ENCODE data around the gene PAN3. TPM values are rescaled to one million over a fixed set of nuclear protein-coding genes. Genes with fewer than 3 reads are reported as not detected.
"Not testable (repeated sequence)": the region's sequence is repeated elsewhere in the genome, so short reads cannot be mapped to it uniquely, and the experiment has no call there.

The PAN3 gene
- total RNA-seq, 1 donor from 2014 or later, result 50.1 TPM

DNA sequence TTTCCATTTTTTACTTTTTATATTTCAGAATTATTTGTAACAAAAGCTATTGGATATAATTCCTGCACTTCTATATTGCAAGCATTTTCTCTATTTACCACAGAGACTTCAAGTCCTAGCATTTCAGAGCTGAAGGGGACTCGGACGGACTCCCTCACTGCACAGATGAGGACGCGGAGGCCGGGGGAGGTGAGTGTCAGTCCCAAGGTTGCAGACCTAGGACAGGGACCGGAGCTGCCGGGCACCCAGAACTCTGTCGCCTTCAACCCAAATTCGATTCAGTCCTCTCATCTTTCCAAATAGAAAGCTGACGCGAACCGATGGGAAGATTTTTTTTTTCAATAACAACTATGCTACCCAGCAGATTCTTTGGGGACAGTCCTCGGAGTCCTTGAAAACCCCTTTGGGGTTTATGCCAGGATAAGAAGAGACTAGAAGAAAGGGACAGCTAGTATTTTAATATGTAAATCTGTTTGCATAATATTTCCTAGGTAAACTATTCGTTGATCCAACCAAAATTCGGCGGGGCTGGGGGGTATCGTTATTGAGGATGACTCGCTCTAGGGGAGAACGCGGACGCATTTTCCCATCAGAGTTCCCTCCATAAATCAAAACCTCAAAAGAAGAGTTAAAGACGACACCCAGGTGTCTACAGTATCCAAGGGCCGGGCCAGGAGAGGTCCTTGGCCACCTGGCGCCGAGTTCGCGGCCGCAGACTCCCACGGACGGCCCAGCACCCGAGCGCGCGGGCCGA lies 38.8 kb upstream of the PAN3 start:
- DNase-seq (ENCODE audit: low spot score), result peak; percentile 23
- H3K4me3 Mint-ChIP-seq, result peak overlapping the region; percentile 84
- peaks cover 12% of the 10 kb centered on the region for H3K4me1 ChIP-seq

DNA sequence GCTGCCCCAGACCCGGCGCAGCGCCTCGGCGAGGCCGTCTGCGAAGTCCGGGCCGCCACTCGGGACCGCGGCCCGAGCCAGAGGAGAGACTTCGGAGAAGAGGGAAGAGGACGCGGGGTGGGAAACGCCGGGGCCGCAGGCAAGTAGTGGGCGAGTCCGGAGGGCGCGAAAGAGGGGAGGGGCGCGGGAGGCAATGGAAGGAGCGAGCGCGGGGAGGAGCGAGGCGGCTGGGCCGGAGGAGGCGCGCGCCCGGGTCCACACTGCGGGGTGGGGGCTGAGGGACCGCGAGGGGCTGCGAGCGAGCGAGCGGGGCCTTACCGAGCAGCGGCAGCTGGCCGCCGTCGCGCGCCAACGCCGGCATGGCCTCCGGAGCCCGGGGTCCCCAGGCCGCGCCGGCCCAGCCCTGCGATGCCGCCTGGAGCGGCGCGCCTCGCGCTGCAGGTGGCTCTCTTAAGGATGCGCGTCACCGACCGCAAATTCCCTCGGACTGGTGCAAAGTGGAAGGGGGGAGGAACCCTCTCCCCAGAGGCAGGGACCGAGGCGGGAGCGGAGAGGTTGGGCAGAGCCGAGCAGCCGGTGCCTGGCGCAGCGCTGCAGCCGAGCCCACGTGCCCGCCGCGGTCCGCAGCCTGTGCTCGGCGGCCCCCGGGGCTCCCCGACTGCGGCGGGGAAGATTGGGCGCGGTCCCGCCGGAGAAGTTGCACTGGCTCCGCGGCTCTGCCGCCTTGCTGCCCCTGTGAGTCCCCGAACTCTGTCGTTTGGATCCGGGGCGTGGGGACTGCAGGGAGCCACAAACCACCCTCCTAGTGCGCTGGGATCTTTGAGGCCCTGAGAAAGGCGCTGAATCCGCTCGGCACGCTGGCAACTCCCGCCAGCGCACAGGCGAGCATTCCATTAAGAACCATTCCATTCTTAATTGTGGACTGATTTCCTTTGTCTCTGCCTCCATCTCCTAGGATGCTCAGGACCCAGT lies 37.9 kb upstream of the PAN3 start, which contains the start of gene FLT3:
Gene FLT3, minus strand, starts transcription at position 427 of the 972 bp plus-strand sequence. Its CDS starts 66 bp downstream, at position 361.
- peak within 1 kb of the TSS; percentile 99 for H2AFZ ChIP-seq (replicated peaks)
- DNase-seq (ENCODE audit: low spot score), result peak; percentile 82
- no peaks in the 10 kb centered on the region for H3K9me3 ChIP-seq (ENCODE audit: low read depth)
- TF ChIP-seq EZH2phosphoT487 (IDR thresholded peaks at IDR 0.05) (peak; percentile 22), EZH2 (IDR thresholded peaks at IDR 0.05) (peak; percentile 84)
- TF ChIP-seq, protein P1, sequence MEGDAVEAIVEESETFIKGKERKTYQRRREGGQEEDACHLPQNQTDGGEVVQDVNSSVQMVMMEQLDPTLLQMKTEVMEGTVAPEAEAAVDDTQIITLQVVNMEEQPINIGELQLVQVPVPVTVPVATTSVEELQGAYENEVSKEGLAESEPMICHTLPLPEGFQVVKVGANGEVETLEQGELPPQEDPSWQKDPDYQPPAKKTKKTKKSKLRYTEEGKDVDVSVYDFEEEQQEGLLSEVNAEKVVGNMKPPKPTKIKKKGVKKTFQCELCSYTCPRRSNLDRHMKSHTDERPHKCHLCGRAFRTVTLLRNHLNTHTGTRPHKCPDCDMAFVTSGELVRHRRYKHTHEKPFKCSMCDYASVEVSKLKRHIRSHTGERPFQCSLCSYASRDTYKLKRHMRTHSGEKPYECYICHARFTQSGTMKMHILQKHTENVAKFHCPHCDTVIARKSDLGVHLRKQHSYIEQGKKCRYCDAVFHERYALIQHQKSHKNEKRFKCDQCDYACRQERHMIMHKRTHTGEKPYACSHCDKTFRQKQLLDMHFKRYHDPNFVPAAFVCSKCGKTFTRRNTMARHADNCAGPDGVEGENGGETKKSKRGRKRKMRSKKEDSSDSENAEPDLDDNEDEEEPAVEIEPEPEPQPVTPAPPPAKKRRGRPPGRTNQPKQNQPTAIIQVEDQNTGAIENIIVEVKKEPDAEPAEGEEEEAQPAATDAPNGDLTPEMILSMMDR (IDR thresholded peaks at IDR 0.05), result no peak
- peak within 1 kb of the TSS; percentile 95 for H3K4me2 ChIP-seq
- H3K4me1 ChIP-seq, result peaks cover 12% of the 10 kb centered on the region
- Mint-ChIP-seq H3K36me3 (peaks cover 2% of the 10 kb centered on the region), H3K27me3 (ENCODE audit: insufficient read depth, low read depth) (peaks cover 40% of the 10 kb centered on the region), H3K4me3 (peak within 1 kb of the TSS; percentile 84), H3K4me1 (peaks cover 5% of the 10 kb centered on the region), H3K9me3 (peaks cover 4% of the 10 kb centered on the region), H3K27ac (no peak within 1 kb of the TSS)
- H3K27me3 ChIP-seq, result peaks cover 80% of the 10 kb centered on the region
- peak within 1 kb of the TSS; percentile 64 for H3K4me3 ChIP-seq
- H3K36me3 ChIP-seq, result no peaks in the 10 kb centered on the region
- peaks cover 20% of the 10 kb centered on the region for H3F3A ChIP-seq (ENCODE audit: low read depth)
- H4K20me1 ChIP-seq (ENCODE audit: low read depth), result no peaks in the 10 kb centered on the region
- no peak within 1 kb of the TSS for H3K27ac ChIP-seq
- H3K79me2 ChIP-seq (ENCODE audit: low read depth), result no peaks in the 10 kb centered on the region
- no peak within 1 kb of the TSS for H3K9ac ChIP-seq

More for the DNA sequence above, 38.8 kb upstream of the PAN3 start:
- Histone ChIP-seq H3K4me2 (peak overlapping the region; percentile 95), H3K9me3 (ENCODE audit: low read depth) (no peaks in the 10 kb centered on the region), H3K36me3 (no peaks in the 10 kb centered on the region), H3K79me2 (ENCODE audit: low read depth) (no peaks in the 10 kb centered on the region), H3K4me3 (peak overlapping the region; percentile 64), H2AFZ (replicated peaks) (peak overlapping the region; percentile 99), H4K20me1 (ENCODE audit: low read depth) (no peaks in the 10 kb centered on the region), H3F3A (ENCODE audit: low read depth) (peaks cover 20% of the 10 kb centered on the region), H3K27ac (no peak overlapping the region), H3K9ac (no peak overlapping the region), H3K27me3 (peaks cover 85% of the 10 kb centered on the region)
- Mint-ChIP-seq H3K9me3 (peaks cover 4% of the 10 kb centered on the region), H3K36me3 (peaks cover 2% of the 10 kb centered on the region), H3K27ac (no peak overlapping the region), H3K4me1 (peaks cover 5% of the 10 kb centered on the region), H3K27me3 (ENCODE audit: insufficient read depth, low read depth) (peaks cover 41% of the 10 kb centered on the region)
- peak; percentile 79 for TF ChIP-seq EZH2 (IDR thresholded peaks at IDR 0.05)
- TF ChIP-seq EZH2phosphoT487 (IDR thresholded peaks at IDR 0.05), result peak; percentile 76
- TF ChIP-seq, protein P1 (IDR thresholded peaks at IDR 0.05), result no peak

- peaks cover 68% of the 10 kb centered on the region for H3K27me3 ChIP-seq
- H4K20me1 ChIP-seq (ENCODE audit: low read depth); H3K9me3 Mint-ChIP-seq; H3K36me3 Mint-ChIP-seq; H3K27ac Mint-ChIP-seq; H3K4me1 Mint-ChIP-seq; DNase-seq (ENCODE audit: low spot score); H3K9me3 ChIP-seq (ENCODE audit: low read depth); H3K79me2 ChIP-seq (ENCODE audit: low read depth); H3K9ac ChIP-seq; H3K4me3 ChIP-seq; H3K4me2 ChIP-seq; H3K36me3 ChIP-seq; H2AFZ ChIP-seq (replicated peaks); H3K4me3 Mint-ChIP-seq; H3K27ac ChIP-seq: not testable (repeated sequence)
- peaks cover 20% of the 10 kb centered on the region for H3F3A ChIP-seq (ENCODE audit: low read depth)
- peaks cover 12% of the 10 kb centered on the region for H3K4me1 ChIP-seq
- H3K27me3 Mint-ChIP-seq (ENCODE audit: insufficient read depth, low read depth), result peaks cover 37% of the 10 kb centered on the region
These were observed 36.5 kb upstream of the PAN3 start for GRCh38 chr13:28101886-28102285.

Data from neural progenitor cell (in vitro differentiated cells).